ENCODE data around the gene RETREG3. TPM values are rescaled to one million over a fixed set of nuclear protein-coding genes. Genes with fewer than 3 reads are reported as not detected.

The RETREG3 gene
- total and polyA plus RNA-seq, 2 of the 13 experiments (the other 11 are each of a cell fraction or from before 2014, with no cell fraction given): 47.0 to 55.8 TPM

DNA sequence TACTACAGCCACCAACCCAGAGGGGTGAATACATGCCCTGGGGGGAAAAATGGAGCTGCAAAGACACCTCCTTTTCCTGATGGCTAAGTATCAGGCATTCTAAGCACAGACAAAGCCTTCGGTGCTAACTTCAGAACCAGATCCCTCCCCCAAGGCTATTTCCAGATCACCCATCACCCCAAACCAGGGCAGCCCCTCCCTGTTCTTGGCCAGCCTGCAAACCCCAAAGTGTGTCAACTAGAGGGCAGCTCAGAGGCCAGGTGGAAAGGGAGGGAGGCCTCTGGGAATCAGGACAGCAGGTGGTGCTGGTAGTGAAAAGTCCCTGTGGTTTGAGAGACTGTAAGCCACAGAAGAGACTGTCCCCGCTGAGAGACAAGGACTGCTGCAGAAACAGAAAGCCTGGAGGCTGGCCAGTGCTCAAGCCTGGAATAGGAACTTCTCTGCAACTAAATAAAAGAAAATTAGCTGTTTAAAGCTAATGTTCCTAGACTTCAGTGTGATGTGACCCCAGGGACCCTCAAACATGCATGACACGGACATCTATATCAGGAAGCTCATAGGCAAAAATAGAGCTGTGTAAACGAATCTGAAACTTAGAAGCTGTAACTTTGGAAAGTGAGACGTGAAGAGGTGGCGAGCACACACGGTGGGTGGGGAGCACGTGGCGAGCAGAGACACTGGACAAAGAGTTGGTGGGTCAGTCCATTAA lies 9.4 kb upstream of the RETREG3 start (continued):
- TF ChIP-seq MXD1 (CRISPR knock-in tag; IDR thresholded peaks at IDR 0.05) (no peak), ZNF850 (CRISPR knock-in tag; conservative IDR thresholded peaks at IDR 0.05) (no peak), ZFP1 (CRISPR knock-in tag; IDR thresholded peaks at IDR 0.05) (no peak), ZBTB40 (IDR thresholded peaks at IDR 0.05) (no peak), ZBTB40 (CRISPR knock-in tag; IDR thresholded peaks at IDR 0.05) (no peak), MLLT10 (CRISPR knock-in tag; IDR thresholded peaks at IDR 0.05) (no peak), MEIS1 (CRISPR knock-in tag; IDR thresholded peaks at IDR 0.05; ENCODE audit: borderline replicate concordance) (no peak), MAF1 (CRISPR knock-in tag; IDR thresholded peaks at IDR 0.05; ENCODE audit: borderline replicate concordance) (no peak), CHD4 (IDR thresholded peaks at IDR 0.05; ENCODE audit: borderline replicate concordance, low read length) (no peak), DPF2 (CRISPR knock-in tag; IDR thresholded peaks at IDR 0.05; ENCODE audit: borderline replicate concordance, low read depth) (no peak), JUNB (CRISPR knock-in tag; IDR thresholded peaks at IDR 0.05; ENCODE audit: borderline replicate concordance) (no peak), SMYD3 (CRISPR knock-in tag; IDR thresholded peaks at IDR 0.05) (no peak), ZFP41 (CRISPR knock-in tag; IDR thresholded peaks at IDR 0.05; ENCODE audit: borderline replicate concordance) (no peak), ELF4 (CRISPR knock-in tag; IDR thresholded peaks at IDR 0.05; ENCODE audit: borderline replicate concordance) (no peak), ZNF879 (CRISPR knock-in tag; IDR thresholded peaks at IDR 0.05) (no peak)
- TF ChIP-seq, protein P1, sequence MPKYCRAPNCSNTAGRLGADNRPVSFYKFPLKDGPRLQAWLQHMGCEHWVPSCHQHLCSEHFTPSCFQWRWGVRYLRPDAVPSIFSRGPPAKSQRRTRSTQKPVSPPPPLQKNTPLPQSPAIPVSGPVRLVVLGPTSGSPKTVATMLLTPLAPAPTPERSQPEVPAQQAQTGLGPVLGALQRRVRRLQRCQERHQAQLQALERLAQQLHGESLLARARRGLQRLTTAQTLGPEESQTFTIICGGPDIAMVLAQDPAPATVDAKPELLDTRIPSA (CRISPR knock-in tag; IDR thresholded peaks at IDR 0.05; ENCODE audit: borderline replicate concordance): no peak
- TF ChIP-seq, protein P2, sequence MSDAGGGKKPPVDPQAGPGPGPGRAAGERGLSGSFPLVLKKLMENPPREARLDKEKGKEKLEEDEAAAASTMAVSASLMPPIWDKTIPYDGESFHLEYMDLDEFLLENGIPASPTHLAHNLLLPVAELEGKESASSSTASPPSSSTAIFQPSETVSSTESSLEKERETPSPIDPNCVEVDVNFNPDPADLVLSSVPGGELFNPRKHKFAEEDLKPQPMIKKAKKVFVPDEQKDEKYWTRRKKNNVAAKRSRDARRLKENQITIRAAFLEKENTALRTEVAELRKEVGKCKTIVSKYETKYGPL (CRISPR knock-in tag; IDR thresholded peaks at IDR 0.05): no peak
- TF ChIP-seq, protein P3, sequence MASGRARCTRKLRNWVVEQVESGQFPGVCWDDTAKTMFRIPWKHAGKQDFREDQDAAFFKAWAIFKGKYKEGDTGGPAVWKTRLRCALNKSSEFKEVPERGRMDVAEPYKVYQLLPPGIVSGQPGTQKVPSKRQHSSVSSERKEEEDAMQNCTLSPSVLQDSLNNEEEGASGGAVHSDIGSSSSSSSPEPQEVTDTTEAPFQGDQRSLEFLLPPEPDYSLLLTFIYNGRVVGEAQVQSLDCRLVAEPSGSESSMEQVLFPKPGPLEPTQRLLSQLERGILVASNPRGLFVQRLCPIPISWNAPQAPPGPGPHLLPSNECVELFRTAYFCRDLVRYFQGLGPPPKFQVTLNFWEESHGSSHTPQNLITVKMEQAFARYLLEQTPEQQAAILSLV (CRISPR knock-in tag; IDR thresholded peaks at IDR 0.05; ENCODE audit: borderline replicate concordance): no peak

All from HepG2 (cell line).